Body of pancreas (tissue), 4 donors: ENCODE data around the gene PDIK1L. TPM values are rescaled to one million over a fixed set of nuclear protein-coding genes. Genes with fewer than 3 reads are reported as not detected.
"Not testable (repeated sequence)": the region's sequence is repeated elsewhere in the genome, so short reads cannot be mapped to it uniquely, and the experiment has no call there.

ENCODE experiments used
- ATAC-seq: fragments of 150-250 bp; one replicate; pipeline ENCODE4 v1.9.1; 2016
- DNase-seq, 4 donors: peaks; one replicate each; pipeline ENCODE4 v3.0.0-alpha.2; 2019
- H3K27ac ChIP-seq, 4 donors: fragments of 200-600 bp; sonication (generic); 1 replicate in 3 of 4; 2 replicates in 1 of 4; pipeline versions ENCODE4 v1.5.1 to v1.6.1; 2016 to 2019; ENCODE audit warnings: mild to moderate bottlenecking in 1 of 4, mixed read lengths in 1 of 4, moderate library complexity in 1 of 4
- H3K27me3 ChIP-seq, 2 donors: fragments of 200-600 bp; sonication (generic); one replicate each; pipeline ENCODE4 v1.6.0; 2016; ENCODE audit warnings: mild to moderate bottlenecking in 1 of 2
- H3K36me3 ChIP-seq, 2 donors: fragments of 200-600 bp; sonication (generic); replicated peaks in 1 of 2; 2 replicates each; pipeline ENCODE4 v1.5.1; 2016; ENCODE audit warnings: low read depth in 2 of 2; ENCODE audit not compliant: insufficient read depth in 1 of 2
- H3K4me1 ChIP-seq: fragments of 200-600 bp; sonication (generic); one replicate; pipeline ENCODE4 v1.6.0; 2016
- H3K4me3 ChIP-seq, 2 donors: fragments of 200-600 bp; sonication (generic); 1 replicate in 1 of 2; 2 replicates in 1 of 2; pipeline ENCODE4 v1.5.1; 2016 to 2019
- H3K9me3 ChIP-seq, 3 donors: fragments of 200-600 bp; sonication (generic); 1 replicate in 2 of 3; 2 replicates in 1 of 3; pipeline ENCODE4 v1.5.1; 2016
- POLR2A ChIP-seq, 3 donors: fragments of 450-650 bp; IDR thresholded peaks; one replicate each; pipeline ENCODE4 v1.6.1; 2016; ENCODE audit warnings: antibody characterized with exemption in 3 of 3, mild to moderate bottlenecking in 2 of 3
- WGBS, 2 donors: methylation state at CpG; one replicate each; pipeline ENCODE4 v1.1.5; 2017; 5-methylcytosine and 5-hydroxymethylcytosine counted together
- intact Hi-C: fragments of 100-400 bp; cut with DNase I; formaldehyde crosslinking; loops from one replicate; pipeline ENCODE4 v1.15.1; 2023
- total RNA-seq, 2 donors: library from RNA; depleted of rRNA; stranded (reverse); fragments of >200 nt; gene quantifications; one replicate each; pipeline ENCODE4 v1.1.0, GENCODE V29; 2016
- TF ChIP-seq, protein P1 (sequence below), 7 experiments: fragments of 450-650 bp in 4 of 7; fragments of 200-600 bp in 3 of 7; sonication (generic) in 3 of 7; IDR thresholded peaks; one replicate each; pipeline ENCODE4 v1.5.1; 2016 to 2019; ENCODE audit warnings: antibody characterized with exemption in 7 of 7

PDIK1L gene
- total RNA-seq, 2 donors from 2014 or later: 5.6 to 7.8 TPM

DNA sequence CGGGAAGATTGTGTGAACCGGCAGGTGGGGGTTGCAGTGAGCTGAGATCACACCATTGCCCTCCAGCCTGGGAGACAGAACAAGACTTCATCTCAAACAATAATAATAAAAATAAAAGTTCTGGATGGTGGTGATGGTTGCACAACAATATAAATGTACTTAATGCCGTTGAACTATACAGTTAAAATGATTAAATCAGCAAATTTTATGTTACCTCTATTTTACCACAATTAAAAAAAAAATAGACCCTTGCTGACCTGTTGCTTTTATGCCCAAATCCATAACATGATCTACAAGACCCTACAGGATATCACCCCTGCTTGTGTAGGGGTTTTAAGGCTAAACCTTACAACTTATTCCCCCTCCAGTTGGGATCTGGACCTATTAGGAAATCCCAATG, 11.8 kb upstream of the PDIK1L start:
- Histone ChIP-seq H3K9me3 (no peaks in the 10 kb centered on the region), H3K36me3 (no peaks in the 10 kb centered on the region), H3K4me1 (peaks cover 16% of the 10 kb centered on the region), H3K27me3 (no peaks in the 10 kb centered on the region), H3K27ac (no peak overlapping the region), H3K4me3 (no peak overlapping the region)
- no peak for TF ChIP-seq POLR2A (IDR thresholded peaks at IDR 0.05)
- TF ChIP-seq, protein P1, sequence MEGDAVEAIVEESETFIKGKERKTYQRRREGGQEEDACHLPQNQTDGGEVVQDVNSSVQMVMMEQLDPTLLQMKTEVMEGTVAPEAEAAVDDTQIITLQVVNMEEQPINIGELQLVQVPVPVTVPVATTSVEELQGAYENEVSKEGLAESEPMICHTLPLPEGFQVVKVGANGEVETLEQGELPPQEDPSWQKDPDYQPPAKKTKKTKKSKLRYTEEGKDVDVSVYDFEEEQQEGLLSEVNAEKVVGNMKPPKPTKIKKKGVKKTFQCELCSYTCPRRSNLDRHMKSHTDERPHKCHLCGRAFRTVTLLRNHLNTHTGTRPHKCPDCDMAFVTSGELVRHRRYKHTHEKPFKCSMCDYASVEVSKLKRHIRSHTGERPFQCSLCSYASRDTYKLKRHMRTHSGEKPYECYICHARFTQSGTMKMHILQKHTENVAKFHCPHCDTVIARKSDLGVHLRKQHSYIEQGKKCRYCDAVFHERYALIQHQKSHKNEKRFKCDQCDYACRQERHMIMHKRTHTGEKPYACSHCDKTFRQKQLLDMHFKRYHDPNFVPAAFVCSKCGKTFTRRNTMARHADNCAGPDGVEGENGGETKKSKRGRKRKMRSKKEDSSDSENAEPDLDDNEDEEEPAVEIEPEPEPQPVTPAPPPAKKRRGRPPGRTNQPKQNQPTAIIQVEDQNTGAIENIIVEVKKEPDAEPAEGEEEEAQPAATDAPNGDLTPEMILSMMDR (IDR thresholded peaks at IDR 0.05): no peak
- DNase-seq: no peak
- WGBS, 2 donors: 94 to 96% methylated on average over 3 of the region's 3 CpGs
- ATAC-seq: no peak
- intact Hi-C loops: loop anchor here (5.0 kb wide), 2 partner anchors 48 to 63 kb away; no protein-coding TSS in a partner anchor

DNA sequence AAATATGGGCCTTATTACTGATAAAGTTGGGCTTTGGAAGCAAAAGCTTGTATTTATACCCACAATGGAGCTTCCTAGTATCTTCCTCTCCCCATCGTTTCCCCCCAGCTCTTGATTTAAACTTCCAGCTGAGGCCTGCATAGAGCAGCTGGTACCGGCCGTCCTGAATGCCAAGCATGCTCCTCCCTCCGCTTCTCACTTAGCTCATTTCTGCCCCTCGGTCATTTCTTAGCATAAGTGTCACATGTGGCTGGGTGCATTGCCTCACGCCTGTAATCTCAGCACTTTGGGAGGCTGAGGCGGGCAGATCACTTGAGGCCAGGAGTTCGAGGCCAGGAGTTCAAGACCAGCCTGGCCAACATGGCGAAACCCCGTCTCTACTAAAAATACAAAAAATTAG, 11.4 kb upstream of the PDIK1L start:
- ATAC-seq, H3K36me3 ChIP-seq, H3K27me3 ChIP-seq, H3K4me3 ChIP-seq, H3K27ac ChIP-seq, DNase-seq, H3K9me3 ChIP-seq: not testable (repeated sequence)
- intact Hi-C loops: loop anchor here (5.0 kb wide), 2 partner anchors 47 to 62 kb away; no protein-coding TSS in a partner anchor
- H3K4me1 ChIP-seq: peaks cover 15% of the 10 kb centered on the region
- 87 to 88% methylated on average over 10 of the region's 10 CpGs for WGBS, 2 donors

DNA sequence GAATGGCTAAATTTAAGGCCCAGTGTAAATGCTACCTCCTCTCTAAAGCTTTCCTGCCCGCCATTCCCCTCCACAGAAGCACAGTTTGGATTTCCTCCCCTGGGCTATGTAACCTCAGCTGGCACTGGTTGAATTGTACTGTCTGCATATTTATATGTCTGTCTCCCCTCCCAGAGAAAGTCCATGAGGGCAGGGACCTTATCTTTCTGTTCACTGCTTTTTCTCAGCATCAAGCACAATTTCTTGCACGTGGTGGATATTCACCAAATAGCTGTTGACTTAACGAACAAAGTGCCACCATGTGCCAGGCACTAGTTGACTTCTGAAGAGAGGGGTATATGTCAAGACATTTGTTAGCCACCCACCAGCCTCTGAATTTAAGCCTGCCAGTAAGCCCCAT, 9.5 kb upstream of the PDIK1L start:
- intact Hi-C loops: loop anchor here (5.0 kb wide), 2 partner anchors 45 to 60 kb away; no protein-coding TSS in a partner anchor
- Histone ChIP-seq H3K27ac (no peak overlapping the region), H3K4me3 (no peak overlapping the region), H3K36me3 (no peaks in the 10 kb centered on the region), H3K4me1 (peaks cover 14% of the 10 kb centered on the region), H3K9me3 (no peaks in the 10 kb centered on the region), H3K27me3 (no peaks in the 10 kb centered on the region)
- TF ChIP-seq POLR2A (IDR thresholded peaks at IDR 0.05): no peak
- TF ChIP-seq, protein P1 (IDR thresholded peaks at IDR 0.05): no peak
- DNase-seq: no peak
- ATAC-seq: no peak
- WGBS, 2 donors: 85 to 96% methylated on average over 3 of the region's 3 CpGs

DNA sequence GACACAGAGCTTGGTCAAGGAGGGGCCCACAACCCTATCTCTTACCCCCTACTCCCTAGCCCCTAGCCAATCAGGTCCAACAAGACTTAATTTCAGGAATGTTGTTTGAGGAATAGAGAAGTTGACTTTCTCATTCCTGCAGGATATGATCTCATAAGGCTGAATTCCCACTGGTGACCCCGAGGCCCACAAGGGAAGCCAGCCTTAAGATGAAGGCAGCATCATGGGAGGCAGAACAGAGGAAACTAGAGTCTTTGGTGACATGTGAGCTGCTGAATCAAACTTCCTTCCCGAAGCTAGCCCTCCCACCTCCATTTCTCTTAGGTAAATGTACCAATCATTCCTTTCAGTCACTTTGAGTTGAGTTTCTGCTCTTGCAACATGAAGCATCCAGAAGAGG, 9.1 kb upstream of the PDIK1L start:
- WGBS, 2 donors: 65 to 66% methylated on average over 2 of the region's 2 CpGs
- Histone ChIP-seq H3K9me3 (no peaks in the 10 kb centered on the region), H3K4me3 (no peak overlapping the region), H3K27me3 (no peaks in the 10 kb centered on the region), H3K27ac (no peak overlapping the region), H3K36me3 (no peaks in the 10 kb centered on the region), H3K4me1 (peaks cover 14% of the 10 kb centered on the region)
- intact Hi-C loops: loop anchor here (5.0 kb wide), 2 partner anchors 45 to 60 kb away; no protein-coding TSS in a partner anchor
- no peak for TF ChIP-seq POLR2A (IDR thresholded peaks at IDR 0.05)
- TF ChIP-seq, protein P1 (IDR thresholded peaks at IDR 0.05): no peak
- ATAC-seq (no peak), DNase-seq (no peak)

DNA sequence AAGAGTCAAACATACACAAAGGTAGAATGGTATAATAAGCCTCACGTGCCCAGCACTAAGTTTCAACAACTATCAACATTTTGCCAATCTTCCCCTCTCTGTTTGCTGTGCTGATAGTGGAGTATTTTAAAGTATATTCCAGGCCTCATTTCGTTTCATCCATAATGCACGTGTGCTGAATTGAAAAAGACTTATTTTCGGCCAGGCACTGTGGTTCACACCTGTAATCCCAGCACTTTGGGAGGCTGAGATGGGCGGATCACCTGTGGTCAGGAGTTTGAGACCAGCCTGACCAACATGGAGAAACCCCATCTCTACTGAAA, 6.4 kb upstream of the PDIK1L start:
- ATAC-seq, H3K27me3 ChIP-seq, H3K36me3 ChIP-seq, H3K4me3 ChIP-seq, H3K9me3 ChIP-seq, intact Hi-C loops, DNase-seq: not testable (repeated sequence)
- Histone ChIP-seq H3K4me1 (peaks cover 19% of the 10 kb centered on the region), H3K27ac (peak overlapping the region in 2 of 4 donors; percentile 35 to 61)
- 27 to 35% methylated on average over 5 of the region's 5 CpGs for WGBS, 2 donors
